GM10847 (cell line): ENCODE data around the gene SLC17A8.

Experiments
- POLR2A ChIP-seq: IDR thresholded peaks from 2 replicates; pipeline ENCODE4 v1.6.1; 2011; ENCODE audit not compliant: insufficient read length; ENCODE audit errors: extremely low read depth

SLC17A8 gene

GRCh38 chr12:100443434-100443833 lies 86.6 kb downstream of the SLC17A8 start:
- TF ChIP-seq POLR2A, result no peak

GRCh38 chr12:100445081-100445481 lies 88.2 kb downstream of the SLC17A8 start:
- TF ChIP-seq POLR2A, result no peak

- TF ChIP-seq POLR2A, result no peak
Measured at GRCh38 chr12:100447381-100447780, 90.5 kb downstream of the SLC17A8 start.

- no peak for TF ChIP-seq POLR2A
Measured at GRCh38 chr12:100448656-100449055, 91.8 kb downstream of the SLC17A8 start.

- no peak for TF ChIP-seq POLR2A
Measured at GRCh38 chr12:100450735-100451134, 93.9 kb downstream of the SLC17A8 start.

- no peak for TF ChIP-seq POLR2A
Measured at GRCh38 chr12:100453951-100454350, 97.1 kb downstream of the SLC17A8 start.

GRCh38 chr12:100455896-100456295 lies 99.0 kb downstream of the SLC17A8 start:
- TF ChIP-seq POLR2A, result no peak

- no peak for TF ChIP-seq POLR2A
Measured at GRCh38 chr12:100458191-100458590, 101.3 kb downstream of the SLC17A8 start.

- no peak for TF ChIP-seq POLR2A
Measured at GRCh38 chr12:100460702-100461101, 103.8 kb downstream of the SLC17A8 start.

- no peak for TF ChIP-seq POLR2A
Measured at GRCh38 chr12:100461330-100461973, 104.6 kb downstream of the SLC17A8 start.

- TF ChIP-seq POLR2A, result no peak
Measured at GRCh38 chr12:100463661-100464060, 106.8 kb downstream of the SLC17A8 start.

GRCh38 chr12:100464529-100464928 lies 107.7 kb downstream of the SLC17A8 start:
- no peak for TF ChIP-seq POLR2A

GRCh38 chr12:100468126-100468525 lies 111.3 kb downstream of the SLC17A8 start:
- no peak for TF ChIP-seq POLR2A
